GM19452 (cell line): ENCODE results near the gene GTF3C1.
"Not testable (repeated sequence)": the region's sequence is repeated elsewhere in the genome, so short reads cannot be mapped to it uniquely, and the experiment has no call there.

ENCODE experiments used
- ATAC-seq: cut with Tn5 transposase; IDR thresholded peaks from one replicate; pipeline ENCODE4 v1.9.1; 2021; ENCODE audit not compliant: unreplicated experiment

The GTF3C1 gene

GRCh38 chr16:27447301-27447700, 102.4 kb downstream of the GTF3C1 start:
- ATAC-seq, result no peak

GRCh38 chr16:27446721-27447120, 103.0 kb downstream of the GTF3C1 start:
- no peak for ATAC-seq

- no peak for ATAC-seq
These were observed 104.1 kb downstream of the GTF3C1 start for GRCh38 chr16:27445502-27446175.

- no peak for ATAC-seq
These were observed 105.2 kb downstream of the GTF3C1 start for GRCh38 chr16:27444470-27444869.

- ATAC-seq, result no peak
These were observed 105.7 kb downstream of the GTF3C1 start for GRCh38 chr16:27444015-27444414.

GRCh38 chr16:27441998-27442397, 107.7 kb downstream of the GTF3C1 start:
- no peak for ATAC-seq

- no peak for ATAC-seq
These were observed 108.4 kb downstream of the GTF3C1 start for GRCh38 chr16:27441276-27441675.

GRCh38 chr16:27439271-27440018, 110.3 kb downstream of the GTF3C1 start:
- ATAC-seq, result no peak

GRCh38 chr16:27437946-27438345, 111.8 kb downstream of the GTF3C1 start:
- ATAC-seq, result no peak

- ATAC-seq, result no peak
These were observed 112.6 kb downstream of the GTF3C1 start for GRCh38 chr16:27436921-27437650.

- no peak for ATAC-seq
These were observed 113.6 kb downstream of the GTF3C1 start for GRCh38 chr16:27436065-27436464.

- ATAC-seq, result not testable (repeated sequence)
These were observed 114.6 kb downstream of the GTF3C1 start for GRCh38 chr16:27435146-27435545.

GRCh38 chr16:27434141-27435051, 115.3 kb downstream of the GTF3C1 start:
- ATAC-seq, result no peak

GRCh38 chr16:27433636-27434035, 116.1 kb downstream of the GTF3C1 start:
- ATAC-seq, result no peak

GRCh38 chr16:27433191-27433590, 116.5 kb downstream of the GTF3C1 start:
- not testable (repeated sequence) for ATAC-seq

- ATAC-seq, result no peak
These were observed 117.2 kb downstream of the GTF3C1 start for GRCh38 chr16:27432558-27432957.

GRCh38 chr16:27431773-27432532, 117.8 kb downstream of the GTF3C1 start:
- ATAC-seq, result no peak

GRCh38 chr16:27430923-27431484, 118.7 kb downstream of the GTF3C1 start:
- ATAC-seq, result no peak

- no peak for ATAC-seq
These were observed 119.2 kb downstream of the GTF3C1 start for GRCh38 chr16:27430512-27430911.

GRCh38 chr16:27429981-27430441, 119.7 kb downstream of the GTF3C1 start:
- no peak for ATAC-seq
